Prostate gland (tissue), 2 donors: Measurements from ENCODE around the gene PECR.

ENCODE experiments used
- CTCF ChIP-seq, 4 experiments: fragments of 200-600 bp in 2 of 4; fragments of 450-650 bp in 2 of 4; sonication (generic) in 2 of 4; IDR thresholded peaks; 1 replicate in 3 of 4; 2 replicates in 1 of 4; pipeline ENCODE4 v1.5.1; 2016 to 2019; ENCODE audit warnings: antibody characterized with exemption in 4 of 4, mild to moderate bottlenecking in 2 of 4, moderate library complexity in 2 of 4
- POLR2A ChIP-seq: fragments of 450-650 bp; IDR thresholded peaks from one replicate; pipeline ENCODE4 v1.6.1; 2016; ENCODE audit warnings: antibody characterized with exemption, mild to moderate bottlenecking
- POLR2AphosphoS5 ChIP-seq: sonication (generic); formaldehyde crosslinking; IDR thresholded peaks from one replicate; pipeline ENCODE4 v1.6.1; 2017; ENCODE audit warnings: antibody characterized with exemption

- no peak for TF ChIP-seq CTCF (IDR thresholded peaks at IDR 0.05)
- no peak for TF ChIP-seq POLR2AphosphoS5
- TF ChIP-seq POLR2A: no peak
Observed at GRCh38 chr2:216049452-216049851, 32.2 kb downstream of the PECR start.
